ENCODE data around the gene NAGA.

Gene NAGA

GRCh38 chr22:42013385-42013784 lies 57.2 kb downstream of the NAGA start:
- TF ChIP-seq TAF1 (IDR thresholded peaks at IDR 0.05; ENCODE audit: borderline replicate concordance, insufficient read depth, low read length) (no peak), REST (IDR thresholded peaks at IDR 0.05; ENCODE audit: insufficient read depth in 1 of 2, low read depth in 2 of 2, low read length in 2 of 2) (no peak), FOXP2 (optimal IDR thresholded peaks at IDR 0.05; ENCODE audit: borderline replicate concordance, extremely low read depth, extremely low read length, insufficient read depth) (no peak), SIN3A (IDR thresholded peaks at IDR 0.05; ENCODE audit: borderline replicate concordance, insufficient read depth, low read length) (no peak), POLR2AphosphoS5 (IDR thresholded peaks at IDR 0.05; ENCODE audit: low read depth, low read length) (no peak)

GRCh38 chr22:42010778-42011177 lies 59.8 kb downstream of the NAGA start:
- TF ChIP-seq REST (IDR thresholded peaks at IDR 0.05; ENCODE audit: insufficient read depth in 1 of 2, low read depth in 2 of 2, low read length in 2 of 2) = no peak
- no peak for TF ChIP-seq POLR2AphosphoS5 (IDR thresholded peaks at IDR 0.05; ENCODE audit: low read depth, low read length)
- TF ChIP-seq FOXP2 (optimal IDR thresholded peaks at IDR 0.05; ENCODE audit: borderline replicate concordance, extremely low read depth, extremely low read length, insufficient read depth) = no peak
- no peak for TF ChIP-seq SIN3A (IDR thresholded peaks at IDR 0.05; ENCODE audit: borderline replicate concordance, insufficient read depth, low read length)
- no peak for TF ChIP-seq TAF1 (IDR thresholded peaks at IDR 0.05; ENCODE audit: borderline replicate concordance, insufficient read depth, low read length)

Data from PFSK-1 (cell line).